HFFc6 (cell line): ENCODE data around the gene EPHA2. TPM values are rescaled to one million over a fixed set of nuclear protein-coding genes. Genes with fewer than 3 reads are reported as not detected.

Experiments used
- DNase-seq: peaks from one replicate; pipeline ENCODE4 v3.0.0-alpha.2; 2018
- H3K27ac Mint-ChIP-seq: 2 replicates; pipeline ENCODE4 v1.8.0; 2020; ENCODE audit warnings: mild to moderate bottlenecking, mixed read lengths
- H3K27me3 Mint-ChIP-seq: 2 replicates; pipeline ENCODE4 v1.8.0; 2021; ENCODE audit warnings: mild to moderate bottlenecking, moderate library complexity, mixed read lengths; ENCODE audit not compliant: insufficient read depth
- H3K36me3 Mint-ChIP-seq: 2 replicates; pipeline ENCODE4 v1.8.0; 2021; ENCODE audit warnings: low read depth, mixed read lengths
- H3K4me1 Mint-ChIP-seq: 2 replicates; pipeline ENCODE4 v1.8.0; 2020; ENCODE audit warnings: low read depth, mixed read lengths
- H3K4me3 Mint-ChIP-seq: 2 replicates; pipeline ENCODE4 v1.8.0; 2020; ENCODE audit warnings: mild to moderate bottlenecking, moderate library complexity, mixed read lengths
- H3K9me3 Mint-ChIP-seq: 2 replicates; pipeline ENCODE4 v1.8.0; 2020; ENCODE audit warnings: mild to moderate bottlenecking, mixed read lengths
- CTCF ChIP-seq: fragments of 200-600 bp; sonication (generic); IDR thresholded peaks from 2 replicates; pipeline ENCODE4 v1.5.0; 2021; ENCODE audit warnings: antibody characterized with exemption, mild to moderate bottlenecking
- total RNA-seq, 6 experiments: library from RNA; stranded (reverse); fragmentation: NEBNext Ultra II Directional; extraction: Animal tissue kit (Norgen Biotek cat#: 25700); gene quantifications; 2 replicates in 1 of 6; 3 replicates in 5 of 6; pipeline ENCODE4 v1.2.3, GENCODE V29; 2021

The EPHA2 gene
- total RNA-seq, 6 experiments from 2014 or later: 77.3 to 106 (median 81.2) TPM

DNA sequence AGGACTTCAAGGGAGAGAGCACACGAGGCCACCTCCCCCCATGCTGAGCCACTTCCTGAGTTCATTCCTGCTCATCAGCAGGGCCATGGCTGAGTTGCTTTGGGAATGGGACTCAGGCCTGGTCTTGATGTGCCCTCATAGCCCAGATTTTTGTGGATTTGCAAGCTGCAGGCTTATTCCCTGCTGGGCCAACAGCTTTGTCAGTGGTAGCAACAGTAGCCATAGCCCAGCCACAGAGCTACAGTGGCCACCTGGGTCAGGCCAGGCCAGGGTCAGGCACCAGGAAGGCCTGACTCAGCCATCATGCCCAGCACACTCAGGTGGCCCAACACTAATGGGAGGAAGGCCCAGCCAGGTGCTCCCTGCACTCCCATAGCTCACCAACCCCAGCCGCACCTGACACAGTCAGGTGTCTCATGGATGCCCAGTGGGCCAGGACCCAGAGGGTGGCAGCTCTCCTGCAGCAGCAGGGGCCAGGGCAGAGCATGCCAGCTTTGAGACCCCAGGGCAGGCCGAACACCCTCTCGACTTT, 33.5 kb downstream of the EPHA2 start:
- TF ChIP-seq CTCF: no peak
- peaks cover 28% of the 10 kb centered on the region for H3K36me3 Mint-ChIP-seq
- DNase-seq: no peak
- peak overlapping the region; percentile 75 for H3K27ac Mint-ChIP-seq
- peaks cover 55% of the 10 kb centered on the region for H3K4me1 Mint-ChIP-seq
- H3K27me3 Mint-ChIP-seq: peaks cover 28% of the 10 kb centered on the region
- H3K9me3 Mint-ChIP-seq: no peaks in the 10 kb centered on the region
- peak overlapping the region; percentile 61 for H3K4me3 Mint-ChIP-seq

DNA sequence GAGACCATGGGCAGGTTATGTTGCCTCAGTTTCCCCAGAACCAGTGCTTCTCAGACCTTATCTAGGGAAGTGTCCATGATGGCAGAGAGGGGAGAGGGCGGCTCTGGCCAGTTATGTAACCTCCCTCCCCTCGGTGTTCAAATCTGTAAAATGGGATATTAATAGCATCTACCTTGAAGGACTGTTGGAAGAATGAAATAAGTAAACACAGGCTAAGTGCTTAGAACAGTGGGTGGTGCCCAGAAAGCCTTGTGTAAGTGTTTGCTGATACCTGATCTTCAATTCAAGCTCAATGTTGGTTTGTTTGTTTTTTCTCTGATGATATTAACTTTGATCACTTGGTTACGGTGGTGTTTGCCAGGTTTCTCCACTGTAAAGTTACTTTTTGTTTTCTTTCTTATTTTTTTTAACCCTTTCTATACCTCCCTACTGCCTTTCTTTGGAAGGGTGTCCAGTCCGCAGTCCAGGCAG, 34.9 kb downstream of the EPHA2 start:
- no peaks in the 10 kb centered on the region for H3K9me3 Mint-ChIP-seq
- no peak overlapping the region for H3K4me3 Mint-ChIP-seq
- DNase-seq: no peak
- TF ChIP-seq CTCF: no peak
- peak overlapping the region; percentile 30 for H3K27ac Mint-ChIP-seq
- peaks cover 25% of the 10 kb centered on the region for H3K36me3 Mint-ChIP-seq
- peaks cover 64% of the 10 kb centered on the region for H3K4me1 Mint-ChIP-seq
- H3K27me3 Mint-ChIP-seq: peaks cover 24% of the 10 kb centered on the region

GRCh38 chr1:16120407-16120806, 35.5 kb downstream of the EPHA2 start:
- no peak for TF ChIP-seq CTCF
- peaks cover 19% of the 10 kb centered on the region for H3K36me3 Mint-ChIP-seq
- no peak overlapping the region for H3K4me3 Mint-ChIP-seq
- H3K27ac Mint-ChIP-seq: peak overlapping the region; percentile 14; the same call in 1 of the 2 replicates
- DNase-seq: no peak
- H3K9me3 Mint-ChIP-seq: no peaks in the 10 kb centered on the region
- peaks cover 59% of the 10 kb centered on the region for H3K4me1 Mint-ChIP-seq
- peaks cover 24% of the 10 kb centered on the region for H3K27me3 Mint-ChIP-seq

DNA sequence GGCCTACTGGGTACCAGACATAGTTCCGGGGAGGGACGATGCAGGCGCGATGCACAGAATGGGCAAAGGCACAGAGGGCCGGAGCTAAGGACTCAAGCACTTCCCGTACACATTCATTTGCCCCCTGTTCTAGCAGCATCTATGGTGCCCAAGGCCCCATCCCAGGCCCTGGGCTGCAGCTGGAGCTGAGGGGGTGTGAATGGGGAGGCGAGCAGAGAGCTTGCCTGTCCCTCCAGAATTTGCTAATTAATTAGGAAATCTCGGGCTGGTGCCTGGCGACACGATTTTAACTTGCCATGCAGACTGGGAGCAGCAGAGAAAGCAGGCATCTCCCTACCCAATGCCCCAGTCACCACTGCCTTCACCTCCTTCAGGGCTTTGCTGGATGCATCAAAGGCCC, 35.9 kb downstream of the EPHA2 start:
- Mint-ChIP-seq H3K27me3 (peaks cover 22% of the 10 kb centered on the region), H3K4me1 (peaks cover 59% of the 10 kb centered on the region), H3K4me3 (no peak overlapping the region), H3K27ac (no peak overlapping the region), H3K36me3 (peaks cover 18% of the 10 kb centered on the region), H3K9me3 (no peaks in the 10 kb centered on the region)
- DNase-seq: no peak
- TF ChIP-seq CTCF: no peak

DNA sequence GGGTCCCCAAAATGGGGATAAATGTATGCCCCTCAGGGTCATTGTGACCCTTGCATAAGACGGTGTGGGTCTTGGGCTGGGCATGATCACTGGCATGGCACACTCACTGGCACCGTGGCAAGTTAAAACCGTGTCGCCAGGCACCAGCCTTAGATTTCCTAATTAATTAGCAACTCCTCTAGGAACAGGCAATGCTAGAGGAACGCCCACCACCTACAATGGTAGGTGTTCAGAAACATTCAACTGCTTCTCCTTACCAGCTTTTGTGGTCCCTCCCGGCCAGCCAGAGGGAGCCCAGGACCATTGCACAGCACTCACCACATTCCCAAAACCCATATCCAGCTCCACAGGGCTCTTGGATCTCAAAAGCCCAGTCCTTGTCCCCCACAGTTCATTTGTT, 36.4 kb downstream of the EPHA2 start:
- Mint-ChIP-seq H3K9me3 (no peaks in the 10 kb centered on the region), H3K27me3 (peaks cover 20% of the 10 kb centered on the region), H3K4me1 (peaks cover 55% of the 10 kb centered on the region), H3K4me3 (no peak overlapping the region), H3K36me3 (peaks cover 14% of the 10 kb centered on the region), H3K27ac (no peak overlapping the region)
- no peak for TF ChIP-seq CTCF
- no peak for DNase-seq
